ENCODE measurements around the gene CXCL12.

Gene CXCL12

DNA sequence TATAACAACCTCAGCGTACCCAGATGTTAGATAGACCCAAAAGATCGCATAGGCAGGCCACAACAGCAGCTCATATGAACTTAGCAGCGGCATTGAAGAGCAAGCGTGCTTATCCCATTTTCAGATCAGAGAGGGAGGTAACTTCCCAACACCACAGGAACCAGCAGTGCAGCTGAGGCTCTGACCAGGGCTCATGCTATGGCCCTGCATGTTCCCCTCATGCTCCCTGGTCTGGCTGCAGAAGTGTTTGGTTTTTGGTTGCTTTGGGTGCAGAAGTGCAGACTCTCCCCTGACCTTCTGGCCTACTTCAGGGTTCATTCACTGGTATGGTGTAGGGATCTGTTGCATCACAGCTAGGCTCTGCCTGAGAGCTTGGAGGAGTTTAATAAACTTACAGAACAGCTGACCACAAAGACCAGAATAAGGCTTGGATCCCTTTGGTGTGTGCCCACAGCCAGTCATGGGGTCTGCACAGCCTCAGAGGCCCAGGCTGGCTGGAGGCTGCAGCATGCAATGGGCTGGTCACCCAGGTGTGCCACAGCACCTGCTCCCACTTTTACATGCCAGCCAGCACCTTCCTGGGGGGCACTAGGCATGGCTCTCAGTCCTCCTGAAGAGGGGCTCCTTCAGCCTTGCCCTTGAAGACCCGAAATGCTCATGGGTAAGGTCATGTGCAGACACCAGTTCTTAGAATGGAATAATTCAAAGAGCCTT lies 9.1 kb upstream of the CXCL12 start:
- ATAC-seq = no peak
- TF ChIP-seq, protein P1, sequence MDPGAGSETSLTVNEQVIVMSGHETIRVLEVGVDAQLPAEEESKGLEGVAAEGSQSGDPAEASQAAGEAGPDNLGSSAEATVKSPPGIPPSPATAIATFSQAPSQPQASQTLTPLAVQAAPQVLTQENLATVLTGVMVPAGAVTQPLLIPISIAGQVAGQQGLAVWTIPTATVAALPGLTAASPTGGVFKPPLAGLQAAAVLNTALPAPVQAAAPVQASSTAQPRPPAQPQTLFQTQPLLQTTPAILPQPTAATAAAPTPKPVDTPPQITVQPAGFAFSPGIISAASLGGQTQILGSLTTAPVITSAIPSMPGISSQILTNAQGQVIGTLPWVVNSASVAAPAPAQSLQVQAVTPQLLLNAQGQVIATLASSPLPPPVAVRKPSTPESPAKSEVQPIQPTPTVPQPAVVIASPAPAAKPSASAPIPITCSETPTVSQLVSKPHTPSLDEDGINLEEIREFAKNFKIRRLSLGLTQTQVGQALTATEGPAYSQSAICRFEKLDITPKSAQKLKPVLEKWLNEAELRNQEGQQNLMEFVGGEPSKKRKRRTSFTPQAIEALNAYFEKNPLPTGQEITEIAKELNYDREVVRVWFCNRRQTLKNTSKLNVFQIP (CRISPR knock-in tag; IDR thresholded peaks at IDR 0.05; ENCODE audit: borderline replicate concordance, low read depth) = no peak
- no peak for TF ChIP-seq ZNF565 (CRISPR knock-in tag; conservative IDR thresholded peaks at IDR 0.05; ENCODE audit: low read depth)
- TF ChIP-seq TCF4 (CRISPR knock-in tag; IDR thresholded peaks at IDR 0.05; ENCODE audit: borderline replicate concordance) = no peak
- TF ChIP-seq PPARA (CRISPR knock-in tag; IDR thresholded peaks at IDR 0.05; ENCODE audit: borderline replicate concordance) = no peak
- no peak for TF ChIP-seq ZC3H10 (CRISPR knock-in tag; IDR thresholded peaks at IDR 0.05)
- TF ChIP-seq ZNF70 (CRISPR knock-in tag; IDR thresholded peaks at IDR 0.05) = no peak
- TF ChIP-seq ISL1 (CRISPR knock-in tag; IDR thresholded peaks at IDR 0.05) = no peak
- no peak for TF ChIP-seq RARB (CRISPR knock-in tag; IDR thresholded peaks at IDR 0.05)
- TF ChIP-seq, protein P2, sequence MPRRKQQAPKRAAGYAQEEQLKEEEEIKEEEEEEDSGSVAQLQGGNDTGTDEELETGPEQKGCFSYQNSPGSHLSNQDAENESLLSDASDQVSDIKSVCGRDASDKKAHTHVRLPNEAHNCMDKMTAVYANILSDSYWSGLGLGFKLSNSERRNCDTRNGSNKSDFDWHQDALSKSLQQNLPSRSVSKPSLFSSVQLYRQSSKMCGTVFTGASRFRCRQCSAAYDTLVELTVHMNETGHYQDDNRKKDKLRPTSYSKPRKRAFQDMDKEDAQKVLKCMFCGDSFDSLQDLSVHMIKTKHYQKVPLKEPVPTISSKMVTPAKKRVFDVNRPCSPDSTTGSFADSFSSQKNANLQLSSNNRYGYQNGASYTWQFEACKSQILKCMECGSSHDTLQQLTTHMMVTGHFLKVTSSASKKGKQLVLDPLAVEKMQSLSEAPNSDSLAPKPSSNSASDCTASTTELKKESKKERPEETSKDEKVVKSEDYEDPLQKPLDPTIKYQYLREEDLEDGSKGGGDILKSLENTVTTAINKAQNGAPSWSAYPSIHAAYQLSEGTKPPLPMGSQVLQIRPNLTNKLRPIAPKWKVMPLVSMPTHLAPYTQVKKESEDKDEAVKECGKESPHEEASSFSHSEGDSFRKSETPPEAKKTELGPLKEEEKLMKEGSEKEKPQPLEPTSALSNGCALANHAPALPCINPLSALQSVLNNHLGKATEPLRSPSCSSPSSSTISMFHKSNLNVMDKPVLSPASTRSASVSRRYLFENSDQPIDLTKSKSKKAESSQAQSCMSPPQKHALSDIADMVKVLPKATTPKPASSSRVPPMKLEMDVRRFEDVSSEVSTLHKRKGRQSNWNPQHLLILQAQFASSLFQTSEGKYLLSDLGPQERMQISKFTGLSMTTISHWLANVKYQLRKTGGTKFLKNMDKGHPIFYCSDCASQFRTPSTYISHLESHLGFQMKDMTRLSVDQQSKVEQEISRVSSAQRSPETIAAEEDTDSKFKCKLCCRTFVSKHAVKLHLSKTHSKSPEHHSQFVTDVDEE (CRISPR knock-in tag; IDR thresholded peaks at IDR 0.05) = no peak
- TF ChIP-seq GLIS3 (CRISPR knock-in tag; IDR thresholded peaks at IDR 0.05) = no peak
- no peak for TF ChIP-seq SNAI2 (CRISPR knock-in tag; IDR thresholded peaks at IDR 0.05)
- no peak for TF ChIP-seq BACH2 (CRISPR knock-in tag; IDR thresholded peaks at IDR 0.05; ENCODE audit: borderline replicate concordance)
- no peak for TF ChIP-seq CSDC2 (CRISPR knock-in tag; IDR thresholded peaks at IDR 0.05)
- no peak for TF ChIP-seq OSR1 (CRISPR knock-in tag; IDR thresholded peaks at IDR 0.05)

DNA sequence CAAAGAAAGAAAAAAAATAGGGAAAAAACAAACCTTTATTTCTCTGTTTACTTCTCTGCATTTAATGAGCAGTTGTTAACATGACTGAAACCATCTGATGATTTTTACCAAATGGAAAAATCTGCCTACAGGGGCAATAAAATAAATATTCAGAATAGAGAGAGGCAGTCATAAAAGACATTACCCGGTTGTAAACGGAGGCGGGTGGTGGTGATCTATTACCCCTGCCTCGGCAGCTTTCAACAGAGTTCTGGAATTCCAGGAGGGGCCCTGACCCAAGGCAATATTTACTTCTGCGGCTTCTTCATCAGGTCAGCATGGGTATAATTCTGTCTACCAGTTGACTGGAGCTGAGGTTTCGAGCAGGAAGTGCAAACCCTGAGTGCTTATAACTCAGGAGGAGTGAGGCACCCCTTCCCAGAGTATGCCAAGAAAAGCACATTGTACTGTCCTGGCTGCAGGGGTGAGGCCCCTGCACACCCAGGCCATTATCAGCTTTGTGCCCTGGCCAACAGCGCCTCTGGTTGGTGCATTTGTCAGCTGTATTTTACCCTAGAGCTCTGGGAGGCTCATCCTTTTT lies 8.2 kb upstream of the CXCL12 start:
- no peak for TF ChIP-seq SNAI2 (CRISPR knock-in tag; IDR thresholded peaks at IDR 0.05)
- no peak for TF ChIP-seq ARNTL (CRISPR knock-in tag; IDR thresholded peaks at IDR 0.05; ENCODE audit: borderline replicate concordance, low read depth)
- no peak for TF ChIP-seq ZNF8 (CRISPR knock-in tag; IDR thresholded peaks at IDR 0.05)
- no peak for TF ChIP-seq ZFP30 (CRISPR knock-in tag; IDR thresholded peaks at IDR 0.05)
- TF ChIP-seq CSDC2 (CRISPR knock-in tag; IDR thresholded peaks at IDR 0.05) = no peak
- TF ChIP-seq, protein P2 (CRISPR knock-in tag; IDR thresholded peaks at IDR 0.05) = no peak
- no peak for TF ChIP-seq ZNF565 (CRISPR knock-in tag; conservative IDR thresholded peaks at IDR 0.05; ENCODE audit: low read depth)
- TF ChIP-seq ZFP3 (CRISPR knock-in tag; IDR thresholded peaks at IDR 0.05) = no peak
- no peak for TF ChIP-seq OSR1 (CRISPR knock-in tag; IDR thresholded peaks at IDR 0.05)
- ATAC-seq = no peak

DNA sequence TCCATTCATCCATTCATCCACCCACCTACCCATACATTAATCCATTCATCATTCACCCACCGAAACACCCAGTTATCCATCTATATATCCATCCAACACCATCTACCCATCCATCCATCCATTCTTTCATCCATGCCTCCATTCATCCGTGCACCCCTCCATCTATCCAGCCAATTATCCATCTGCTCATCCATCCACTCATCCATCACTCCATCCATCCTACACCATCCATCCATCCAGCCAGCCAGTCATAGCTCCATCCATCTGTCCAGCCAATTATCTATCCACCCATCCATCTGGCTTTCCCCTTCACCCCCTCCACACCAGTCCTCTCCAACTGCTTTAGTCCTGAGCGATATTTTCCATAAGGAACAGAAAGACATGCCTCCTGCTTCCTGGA lies 7.5 kb upstream of the CXCL12 start:
- no peak for ATAC-seq
- TF ChIP-seq ZNF8 (CRISPR knock-in tag; IDR thresholded peaks at IDR 0.05) = no peak
- no peak for TF ChIP-seq TCF4 (CRISPR knock-in tag; IDR thresholded peaks at IDR 0.05; ENCODE audit: borderline replicate concordance)
- no peak for TF ChIP-seq GLIS3 (CRISPR knock-in tag; IDR thresholded peaks at IDR 0.05)
- TF ChIP-seq ZNF70 (CRISPR knock-in tag; IDR thresholded peaks at IDR 0.05) = no peak
- TF ChIP-seq SNAI2 (CRISPR knock-in tag; IDR thresholded peaks at IDR 0.05) = no peak
- TF ChIP-seq ARNTL (CRISPR knock-in tag; IDR thresholded peaks at IDR 0.05; ENCODE audit: borderline replicate concordance, low read depth) = no peak
- no peak for TF ChIP-seq BACH2 (CRISPR knock-in tag; IDR thresholded peaks at IDR 0.05; ENCODE audit: borderline replicate concordance)
- TF ChIP-seq CSDC2 (CRISPR knock-in tag; IDR thresholded peaks at IDR 0.05) = no peak
- no peak for TF ChIP-seq ZFP3 (CRISPR knock-in tag; IDR thresholded peaks at IDR 0.05)
- TF ChIP-seq TOX (CRISPR knock-in tag; IDR thresholded peaks at IDR 0.05; ENCODE audit: borderline replicate concordance) = no peak
- TF ChIP-seq, protein P2 (CRISPR knock-in tag; IDR thresholded peaks at IDR 0.05) = no peak
- no peak for TF ChIP-seq PPARA (CRISPR knock-in tag; IDR thresholded peaks at IDR 0.05; ENCODE audit: borderline replicate concordance)
- TF ChIP-seq ZC3H10 (CRISPR knock-in tag; IDR thresholded peaks at IDR 0.05) = no peak
